Cardiac fibroblast (primary cell): Measurements from ENCODE around the gene CARD9.

Source experiments
- DNase-seq, 2 donors: peaks; one replicate each; pipeline versions ENCODE4 v3.0.0 to v3.0.0-alpha.2; 2010; ENCODE audit warnings: low read depth in 2 of 2
- H3K4me3 ChIP-seq, 2 donors: replicated peaks in 1 of 2; 1 replicate in 1 of 2; 2 replicates in 1 of 2; pipeline ENCODE4 v1.5.1; 2011; ENCODE audit warnings: low read depth in 2 of 2, low read length in 2 of 2, mild to moderate bottlenecking in 2 of 2, moderate library complexity in 1 of 2
- TF ChIP-seq, protein P1 (sequence below): IDR thresholded peaks from one replicate; pipeline ENCODE4 v1.5.1; 2011; ENCODE audit warnings: low read depth, mild to moderate bottlenecking, low read length, inconsistent platforms

The CARD9 gene

DNA sequence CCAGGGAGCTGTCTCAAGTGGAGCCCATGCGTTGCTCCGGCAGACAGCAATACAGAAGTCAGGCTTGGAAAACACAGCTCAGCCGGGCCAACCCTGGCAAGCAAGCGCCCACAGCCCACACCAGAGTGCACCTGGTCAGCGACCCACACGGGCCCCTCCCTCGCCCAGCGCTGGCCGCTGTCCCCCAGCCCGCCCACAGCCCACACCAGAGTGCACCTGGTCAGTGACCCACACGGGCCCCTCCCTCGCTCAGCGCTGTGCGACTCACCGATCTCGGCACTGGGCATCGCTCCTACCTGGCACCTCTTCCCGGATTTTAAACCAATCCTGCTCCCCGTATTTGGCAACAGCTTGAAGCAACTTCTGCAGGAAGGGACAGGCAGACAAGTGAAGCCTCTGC is 13.7 kb upstream of the CARD9 start:
- TF ChIP-seq, protein P1, sequence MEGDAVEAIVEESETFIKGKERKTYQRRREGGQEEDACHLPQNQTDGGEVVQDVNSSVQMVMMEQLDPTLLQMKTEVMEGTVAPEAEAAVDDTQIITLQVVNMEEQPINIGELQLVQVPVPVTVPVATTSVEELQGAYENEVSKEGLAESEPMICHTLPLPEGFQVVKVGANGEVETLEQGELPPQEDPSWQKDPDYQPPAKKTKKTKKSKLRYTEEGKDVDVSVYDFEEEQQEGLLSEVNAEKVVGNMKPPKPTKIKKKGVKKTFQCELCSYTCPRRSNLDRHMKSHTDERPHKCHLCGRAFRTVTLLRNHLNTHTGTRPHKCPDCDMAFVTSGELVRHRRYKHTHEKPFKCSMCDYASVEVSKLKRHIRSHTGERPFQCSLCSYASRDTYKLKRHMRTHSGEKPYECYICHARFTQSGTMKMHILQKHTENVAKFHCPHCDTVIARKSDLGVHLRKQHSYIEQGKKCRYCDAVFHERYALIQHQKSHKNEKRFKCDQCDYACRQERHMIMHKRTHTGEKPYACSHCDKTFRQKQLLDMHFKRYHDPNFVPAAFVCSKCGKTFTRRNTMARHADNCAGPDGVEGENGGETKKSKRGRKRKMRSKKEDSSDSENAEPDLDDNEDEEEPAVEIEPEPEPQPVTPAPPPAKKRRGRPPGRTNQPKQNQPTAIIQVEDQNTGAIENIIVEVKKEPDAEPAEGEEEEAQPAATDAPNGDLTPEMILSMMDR: no peak
- no peak for DNase-seq
- H3K4me3 ChIP-seq: no peak overlapping the region

DNA sequence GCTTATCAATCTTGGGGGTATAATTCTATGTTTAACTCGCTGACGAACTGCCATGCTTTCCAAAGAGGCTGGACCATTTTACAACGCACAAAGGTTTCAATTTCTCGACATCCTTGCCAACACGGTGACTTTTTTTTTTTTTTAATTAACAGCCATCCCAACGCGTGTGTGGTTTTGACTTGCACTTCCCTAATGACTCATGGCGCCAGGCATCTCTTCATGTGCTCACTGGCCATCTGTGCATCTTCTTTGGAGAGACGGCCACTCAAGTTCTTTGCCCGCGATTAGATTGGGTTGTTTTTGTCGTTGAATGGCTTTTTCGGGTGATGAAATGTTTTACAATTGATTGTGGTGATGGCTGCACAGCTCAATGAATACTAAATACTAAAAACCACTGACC is 12.5 kb upstream of the CARD9 start:
- DNase-seq: no peak
- H3K4me3 ChIP-seq: no peak overlapping the region
- TF ChIP-seq, protein P1: no peak

DNA sequence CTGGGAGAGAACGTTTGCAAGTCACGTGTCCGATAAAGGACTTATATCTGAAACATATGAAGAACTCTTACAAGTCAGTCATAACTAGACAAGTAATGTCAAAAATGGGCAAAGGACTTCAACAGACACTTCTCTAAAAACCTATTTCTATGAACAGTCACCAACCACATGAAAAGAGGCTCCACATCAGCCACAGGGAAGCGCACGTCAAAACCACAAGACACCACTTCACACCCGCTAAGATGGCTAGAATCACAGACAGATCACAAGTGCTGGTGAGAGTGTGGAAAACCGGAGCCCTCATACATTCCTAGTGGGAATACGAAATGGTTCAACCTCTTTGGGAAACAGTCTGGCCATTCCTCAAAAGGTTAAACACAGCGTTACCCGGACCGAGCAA is 11.5 kb upstream of the CARD9 start:
- DNase-seq: no peak
- TF ChIP-seq, protein P1: no peak
- no peak overlapping the region for H3K4me3 ChIP-seq

DNA sequence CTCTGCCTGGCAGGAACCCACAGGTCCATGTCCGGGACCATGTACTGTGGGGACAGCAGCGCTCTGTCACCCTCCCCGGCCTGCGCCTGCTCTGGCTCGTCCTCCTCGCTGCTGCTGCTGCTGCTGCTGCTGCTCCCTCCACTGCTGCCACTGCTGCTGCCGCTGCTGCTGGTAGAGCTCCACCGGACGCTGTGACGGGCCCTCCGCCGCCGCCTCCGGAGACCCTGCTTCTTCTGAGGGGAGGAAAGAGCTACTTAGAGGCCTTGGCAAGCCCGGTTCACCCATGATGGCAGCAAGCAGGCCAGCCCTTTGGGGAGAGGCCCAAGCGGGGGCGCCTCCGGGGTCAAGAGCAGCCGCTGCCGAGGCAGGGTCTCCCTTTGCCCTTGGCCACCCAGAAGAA is 10.0 kb upstream of the CARD9 start:
- H3K4me3 ChIP-seq: no peak overlapping the region
- DNase-seq: no peak
- TF ChIP-seq, protein P1: no peak

DNA sequence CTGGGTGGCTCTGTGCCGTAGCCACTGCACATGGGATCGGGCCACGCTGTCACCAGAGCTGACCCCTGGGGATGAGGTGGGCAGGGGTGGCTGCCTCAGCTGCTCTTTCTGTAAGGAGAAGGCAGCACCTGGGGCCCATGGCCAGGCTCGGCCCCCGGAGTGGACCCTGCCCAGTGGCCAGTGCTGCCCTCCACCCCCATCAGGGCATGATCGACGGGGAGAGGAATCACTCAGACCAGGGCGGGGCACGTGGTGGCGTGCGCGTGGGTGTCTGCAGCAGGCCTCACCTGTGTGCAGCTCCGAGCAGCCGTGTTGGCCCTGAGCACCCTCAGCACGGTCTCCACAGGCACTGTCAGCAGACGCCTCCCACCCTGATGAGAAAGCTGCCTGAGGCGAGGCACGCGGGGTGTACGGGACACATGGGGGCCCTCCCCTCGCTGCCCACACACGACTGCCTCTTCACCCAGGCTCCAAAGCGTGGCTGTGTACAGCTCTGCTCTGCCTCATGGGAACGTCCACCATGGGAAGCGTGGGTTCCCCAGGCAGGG is 8.6 kb upstream of the CARD9 start:
- TF ChIP-seq, protein P1: no peak
- DNase-seq: no peak
- H3K4me3 ChIP-seq: no peak overlapping the region

DNA sequence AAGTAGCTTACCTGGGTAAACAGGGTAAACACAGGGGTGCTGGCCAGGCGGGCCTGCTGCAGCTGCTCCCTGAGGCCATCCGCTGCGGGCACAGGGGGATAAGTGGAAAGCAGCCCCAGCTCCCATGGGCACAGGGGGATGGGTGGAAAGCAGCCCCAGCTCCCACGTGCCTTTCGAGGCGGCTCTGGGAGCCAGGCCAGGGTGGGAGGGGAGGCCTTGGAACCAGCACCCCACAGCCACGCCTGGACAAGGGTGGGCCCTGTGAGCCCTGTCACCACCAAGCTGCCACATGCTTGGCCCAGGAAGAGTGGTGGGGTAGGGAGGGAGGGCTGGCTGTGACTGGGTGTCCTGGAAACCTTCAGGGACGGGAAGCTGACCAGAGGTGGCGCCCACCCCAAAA is 7.8 kb upstream of the CARD9 start:
- no peak for DNase-seq
- H3K4me3 ChIP-seq: no peak overlapping the region
- TF ChIP-seq, protein P1: no peak

DNA sequence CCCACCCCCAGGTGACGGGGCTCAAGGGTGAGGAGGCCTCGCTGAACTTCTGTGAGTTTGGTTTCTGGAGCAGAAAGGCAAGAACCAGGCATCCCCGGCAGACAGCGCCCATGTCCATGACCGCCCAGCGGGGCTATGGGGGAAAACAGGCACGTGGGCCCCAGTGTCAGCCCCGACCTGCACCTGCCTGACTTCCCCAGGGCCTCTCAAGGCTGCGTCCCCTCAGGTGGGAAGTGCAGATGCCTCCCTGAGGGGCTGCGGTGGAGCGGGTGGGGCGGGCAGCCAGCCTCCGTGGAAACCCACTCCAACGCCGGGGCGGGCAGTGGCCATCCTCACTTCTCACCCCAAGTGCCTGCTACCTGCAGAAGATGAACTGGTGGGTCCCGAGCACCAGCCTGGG is 6.9 kb upstream of the CARD9 start:
- no peak for DNase-seq
- TF ChIP-seq, protein P1: no peak
- H3K4me3 ChIP-seq: no peak overlapping the region
